ENCODE results near the gene MKRN2OS. TPM values are rescaled to one million over a fixed set of nuclear protein-coding genes. Genes with fewer than 3 reads are reported as not detected.

The MKRN2OS gene
- total RNA-seq, 4 donors from 2014 or later: 0.91 to 2.0 (median 1.6) TPM

- H3K4me1 ChIP-seq: no peaks in the 10 kb centered on the region
- no peak overlapping the region for H3K4me3 ChIP-seq
- no peak for TF ChIP-seq EP300 (IDR thresholded peaks at IDR 0.05)
- TF ChIP-seq POLR2A (IDR thresholded peaks at IDR 0.05): no peak
- no peak for TF ChIP-seq POLR2AphosphoS5 (IDR thresholded peaks at IDR 0.05)
- TF ChIP-seq CTCF (IDR thresholded peaks at IDR 0.05): no peak
- peaks cover 11% of the 10 kb centered on the region for H3K36me3 ChIP-seq
- WGBS: 94% methylated on average over 5 of the region's 5 CpGs
- no peaks in the 10 kb centered on the region for H3K27me3 ChIP-seq
- no peak overlapping the region for H3K27ac ChIP-seq
- H3K9me3 ChIP-seq: no peaks in the 10 kb centered on the region
- DNase-seq (ENCODE audit: low spot score in 2 of 2): no peak
Measured at GRCh38 chr3:12532182-12532581, 13.1 kb downstream of the MKRN2OS start.

GRCh38 chr3:12527757-12528143 lies 17.5 kb downstream of the MKRN2OS start:
- no peak overlapping the region for H3K27ac ChIP-seq
- WGBS: 80% methylated on average over 1 of the region's 3 CpGs
- no peak overlapping the region for H3K4me3 ChIP-seq
- no peaks in the 10 kb centered on the region for H3K27me3 ChIP-seq
- TF ChIP-seq POLR2A (IDR thresholded peaks at IDR 0.05) (no peak), POLR2AphosphoS5 (IDR thresholded peaks at IDR 0.05) (no peak), CTCF (IDR thresholded peaks at IDR 0.05) (no peak), EP300 (IDR thresholded peaks at IDR 0.05) (no peak)
- DNase-seq (ENCODE audit: low spot score in 2 of 2): no peak
- H3K9me3 ChIP-seq: no peaks in the 10 kb centered on the region
- no peaks in the 10 kb centered on the region for H3K4me1 ChIP-seq
- H3K36me3 ChIP-seq: peaks cover 37% of the 10 kb centered on the region

- no peak overlapping the region for H3K4me3 ChIP-seq
- H3K27me3 ChIP-seq: no peaks in the 10 kb centered on the region
- WGBS: 92% methylated on average over 1 of the region's 1 CpG
- no peaks in the 10 kb centered on the region for H3K9me3 ChIP-seq
- H3K36me3 ChIP-seq: peaks cover 36% of the 10 kb centered on the region
- TF ChIP-seq POLR2AphosphoS5 (IDR thresholded peaks at IDR 0.05) (no peak), POLR2A (IDR thresholded peaks at IDR 0.05) (no peak), CTCF (IDR thresholded peaks at IDR 0.05) (no peak), EP300 (IDR thresholded peaks at IDR 0.05) (no peak)
- no peak overlapping the region for H3K27ac ChIP-seq
- DNase-seq (ENCODE audit: low spot score in 2 of 2): no peak
- H3K4me1 ChIP-seq: no peaks in the 10 kb centered on the region
Measured at GRCh38 chr3:12522721-12523120, 22.6 kb downstream of the MKRN2OS start.

GRCh38 chr3:12521010-12521409 lies 24.3 kb downstream of the MKRN2OS start:
- Histone ChIP-seq H3K4me1 (no peaks in the 10 kb centered on the region), H3K36me3 (peaks cover 25% of the 10 kb centered on the region), H3K9me3 (no peaks in the 10 kb centered on the region), H3K4me3 (no peak overlapping the region), H3K27me3 (no peaks in the 10 kb centered on the region), H3K27ac (no peak overlapping the region)
- no peak for DNase-seq (ENCODE audit: low spot score in 2 of 2)
- WGBS: 95% methylated on average over 2 of the region's 2 CpGs
- TF ChIP-seq EP300 (IDR thresholded peaks at IDR 0.05): no peak
- no peak for TF ChIP-seq POLR2A (IDR thresholded peaks at IDR 0.05)

GRCh38 chr3:12518261-12519028 lies 26.9 kb downstream of the MKRN2OS start:
- no peak for DNase-seq (ENCODE audit: low spot score in 2 of 2)
- H3K27ac ChIP-seq: no peak overlapping the region

More at GRCh38 chr3:12518261-12519028, 26.9 kb downstream of the MKRN2OS start:
- WGBS: 81% methylated on average over 6 of the region's 6 CpGs
- Histone ChIP-seq H3K27me3 (no peaks in the 10 kb centered on the region), H3K36me3 (peaks cover 18% of the 10 kb centered on the region), H3K4me1 (no peaks in the 10 kb centered on the region), H3K4me3 (no peak overlapping the region), H3K9me3 (no peaks in the 10 kb centered on the region)
- TF ChIP-seq POLR2A (IDR thresholded peaks at IDR 0.05): no peak
- no peak for TF ChIP-seq POLR2AphosphoS5 (IDR thresholded peaks at IDR 0.05)
- TF ChIP-seq CTCF (IDR thresholded peaks at IDR 0.05): no peak
- TF ChIP-seq EP300 (IDR thresholded peaks at IDR 0.05): no peak

All from suprapubic skin (tissue), 4 donors.